ENCODE results near the gene LGALS4.
"Not testable (repeated sequence)": the region's sequence is repeated elsewhere in the genome, so short reads cannot be mapped to it uniquely, and the experiment has no call there.

LGALS4 gene

GRCh38 chr19:38770228-38770948 lies 42.4 kb downstream of the LGALS4 start:
- not testable (repeated sequence) for DNase-seq

GRCh38 chr19:38769635-38770211 lies 43.0 kb downstream of the LGALS4 start:
- DNase-seq: peak; percentile 15 to 21

GRCh38 chr19:38766276-38767047 lies 46.3 kb downstream of the LGALS4 start:
- no peak for DNase-seq

GRCh38 chr19:38765214-38765613 lies 47.5 kb downstream of the LGALS4 start:
- DNase-seq: no peak

GRCh38 chr19:38763795-38764220 lies 48.9 kb downstream of the LGALS4 start:
- DNase-seq: no peak

GRCh38 chr19:38761884-38762389 lies 50.8 kb downstream of the LGALS4 start:
- DNase-seq: not testable (repeated sequence)

GRCh38 chr19:38760805-38761517 lies 51.8 kb downstream of the LGALS4 start:
- not testable (repeated sequence) for DNase-seq

- no peak for DNase-seq
Observed at GRCh38 chr19:38759590-38760003, 53.1 kb downstream of the LGALS4 start.

- not testable (repeated sequence) for DNase-seq
Observed at GRCh38 chr19:38754196-38754595, 58.5 kb downstream of the LGALS4 start.

- DNase-seq: not testable (repeated sequence)
Observed at GRCh38 chr19:38753783-38754182, 59.0 kb downstream of the LGALS4 start.

Measured in hippocampal formation (tissue), 2 donors.